NB4 (cell line): ENCODE measurements around the gene FLVCR1.

Experiments used
- MYC ChIP-seq: IDR thresholded peaks from 2 replicates; pipeline ENCODE4 v1.6.1; 2011; ENCODE audit warnings: low read depth, low read length
- POLR2A ChIP-seq: IDR thresholded peaks from 2 replicates; pipeline ENCODE4 v1.6.1; 2011; ENCODE audit warnings: mild to moderate bottlenecking; ENCODE audit not compliant: insufficient read length; ENCODE audit errors: extremely low read depth
- TF ChIP-seq, protein P1 (sequence below): IDR thresholded peaks from one replicate; pipeline ENCODE4 v1.5.1; 2012; ENCODE audit warnings: low read depth, low read length

DNA sequence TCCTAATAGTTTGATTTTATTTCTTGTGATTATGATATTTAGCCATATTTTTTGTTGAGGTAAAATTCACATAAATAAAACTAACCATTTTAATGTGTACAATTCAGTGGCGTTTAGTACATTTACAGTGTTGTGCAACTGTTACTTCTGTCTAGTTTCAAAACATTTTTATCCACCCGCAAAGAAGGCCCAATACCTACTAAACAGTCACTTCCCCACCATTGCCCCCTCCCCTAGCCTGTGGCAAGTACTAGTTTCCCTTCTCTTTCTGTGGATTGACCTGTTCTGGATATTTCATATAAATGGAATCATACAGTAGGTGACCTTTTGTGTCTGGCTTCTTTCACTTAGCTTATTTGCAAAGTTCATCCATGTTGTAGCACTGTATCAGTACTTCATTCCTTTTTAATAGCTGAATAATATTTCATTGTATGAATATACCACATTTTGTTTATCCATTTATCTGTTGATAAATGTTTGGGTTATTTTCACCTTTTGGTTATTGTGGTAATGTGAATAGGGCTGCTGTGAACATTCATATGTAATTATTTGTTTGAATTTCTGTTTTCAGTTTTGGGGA, 4.1 kb downstream of the FLVCR1 start:
- TF ChIP-seq POLR2A: no peak
- TF ChIP-seq, protein P1, sequence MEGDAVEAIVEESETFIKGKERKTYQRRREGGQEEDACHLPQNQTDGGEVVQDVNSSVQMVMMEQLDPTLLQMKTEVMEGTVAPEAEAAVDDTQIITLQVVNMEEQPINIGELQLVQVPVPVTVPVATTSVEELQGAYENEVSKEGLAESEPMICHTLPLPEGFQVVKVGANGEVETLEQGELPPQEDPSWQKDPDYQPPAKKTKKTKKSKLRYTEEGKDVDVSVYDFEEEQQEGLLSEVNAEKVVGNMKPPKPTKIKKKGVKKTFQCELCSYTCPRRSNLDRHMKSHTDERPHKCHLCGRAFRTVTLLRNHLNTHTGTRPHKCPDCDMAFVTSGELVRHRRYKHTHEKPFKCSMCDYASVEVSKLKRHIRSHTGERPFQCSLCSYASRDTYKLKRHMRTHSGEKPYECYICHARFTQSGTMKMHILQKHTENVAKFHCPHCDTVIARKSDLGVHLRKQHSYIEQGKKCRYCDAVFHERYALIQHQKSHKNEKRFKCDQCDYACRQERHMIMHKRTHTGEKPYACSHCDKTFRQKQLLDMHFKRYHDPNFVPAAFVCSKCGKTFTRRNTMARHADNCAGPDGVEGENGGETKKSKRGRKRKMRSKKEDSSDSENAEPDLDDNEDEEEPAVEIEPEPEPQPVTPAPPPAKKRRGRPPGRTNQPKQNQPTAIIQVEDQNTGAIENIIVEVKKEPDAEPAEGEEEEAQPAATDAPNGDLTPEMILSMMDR: no peak
- no peak for TF ChIP-seq MYC
